Measurements from ENCODE around the gene UTRN. TPM values are rescaled to one million over a fixed set of nuclear protein-coding genes. Genes with fewer than 3 reads are reported as not detected.

Gene UTRN
- total RNA-seq, 1 experiment from 2014 or later: 216 TPM

DNA sequence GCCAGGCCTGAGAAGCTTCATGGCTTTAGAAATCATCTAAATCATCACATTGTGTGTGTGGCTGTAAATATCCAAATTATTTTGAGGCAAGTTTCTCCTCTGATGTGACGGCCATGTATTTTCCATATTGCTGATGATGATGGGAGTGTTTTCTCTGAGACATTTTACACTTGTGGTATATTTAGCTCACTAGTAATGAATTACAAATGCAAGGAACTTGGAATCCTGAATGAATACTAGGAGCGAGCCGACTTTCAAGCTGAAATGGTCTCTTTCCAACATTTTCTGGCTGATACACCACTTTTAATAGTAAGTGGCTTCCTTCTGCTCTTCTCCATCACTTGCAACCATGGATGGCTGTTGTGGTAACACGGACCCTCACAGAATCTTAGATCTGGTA lies 41.3 kb downstream of the UTRN start:
- no peak overlapping the region for H3K4me3 ChIP-seq (ENCODE audit: low read depth, low read length)
- Mint-ChIP-seq H3K4me1 (ENCODE audit: low read depth, unreplicated experiment) (peaks cover 27% of the 10 kb centered on the region), H3K9me3 (ENCODE audit: unreplicated experiment) (no peaks in the 10 kb centered on the region), H3K27ac (ENCODE audit: unreplicated experiment) (no peak overlapping the region), H3K36me3 (ENCODE audit: insufficient read depth, unreplicated experiment) (peaks cover 39% of the 10 kb centered on the region), H3K4me3 (ENCODE audit: unreplicated experiment) (no peak overlapping the region), H3K27me3 (ENCODE audit: insufficient read depth, unreplicated experiment) (no peaks in the 10 kb centered on the region)
- H3K9me3 ChIP-seq: no peaks in the 10 kb centered on the region
- H3K4me1 ChIP-seq: peaks cover 40% of the 10 kb centered on the region
- TF ChIP-seq CTCF (IDR thresholded peaks at IDR 0.05; ENCODE audit: insufficient read depth in 1 of 2, low read depth in 1 of 2, low read length in 1 of 2, severe bottlenecking in 1 of 2, unreplicated experiment in 1 of 2): no peak
- BruUV-seq (replicated peaks): no TSS peak
- POLR2A ChIA-PET: no interaction called here
- H3K27me3 ChIP-seq (replicated peaks; ENCODE audit: control insufficient read depth, insufficient read depth, low read length): no peaks in the 10 kb centered on the region
- intact Hi-C loops (cut with micrococcal nuclease; ENCODE audit: unreplicated experiment): no loop called here
- CTCF ChIA-PET: no interaction called here
- DNase-seq: no peak
- H3K36me3 ChIP-seq (ENCODE audit: control insufficient read depth, insufficient read depth, low read length): no peaks in the 10 kb centered on the region

- Mint-ChIP-seq H3K4me1 (ENCODE audit: low read depth, unreplicated experiment) (peaks cover 34% of the 10 kb centered on the region), H3K9me3 (ENCODE audit: unreplicated experiment) (no peaks in the 10 kb centered on the region), H3K27ac (ENCODE audit: unreplicated experiment) (peak overlapping the region; percentile 39), H3K4me3 (ENCODE audit: unreplicated experiment) (no peak overlapping the region), H3K27me3 (ENCODE audit: insufficient read depth, unreplicated experiment) (no peaks in the 10 kb centered on the region), H3K36me3 (ENCODE audit: insufficient read depth, unreplicated experiment) (peaks cover 46% of the 10 kb centered on the region)
- no peak for DNase-seq
- H3K9me3 ChIP-seq: no peaks in the 10 kb centered on the region
- intact Hi-C loops (cut with micrococcal nuclease; ENCODE audit: unreplicated experiment): no loop called here
- peaks cover 47% of the 10 kb centered on the region for H3K4me1 ChIP-seq
- H3K27me3 ChIP-seq (replicated peaks; ENCODE audit: control insufficient read depth, insufficient read depth, low read length): no peaks in the 10 kb centered on the region
- H3K4me3 ChIP-seq (ENCODE audit: low read depth, low read length): no peak overlapping the region
- ChIA-PET CTCF (no interaction called here), POLR2A (no interaction called here)
- no TSS peak for BruUV-seq (replicated peaks)
- 0 out of 2 replicates have a peak, but pooled peaks cover under 1% of the 10 kb centered on the region for H3K36me3 ChIP-seq (ENCODE audit: control insufficient read depth, insufficient read depth, low read length)
- TF ChIP-seq CTCF (IDR thresholded peaks at IDR 0.05; ENCODE audit: insufficient read depth in 1 of 2, low read depth in 1 of 2, low read length in 1 of 2, severe bottlenecking in 1 of 2, unreplicated experiment in 1 of 2): no peak
These were observed 41.9 kb downstream of the UTRN start for GRCh38 chr6:144327081-144327480.

DNA sequence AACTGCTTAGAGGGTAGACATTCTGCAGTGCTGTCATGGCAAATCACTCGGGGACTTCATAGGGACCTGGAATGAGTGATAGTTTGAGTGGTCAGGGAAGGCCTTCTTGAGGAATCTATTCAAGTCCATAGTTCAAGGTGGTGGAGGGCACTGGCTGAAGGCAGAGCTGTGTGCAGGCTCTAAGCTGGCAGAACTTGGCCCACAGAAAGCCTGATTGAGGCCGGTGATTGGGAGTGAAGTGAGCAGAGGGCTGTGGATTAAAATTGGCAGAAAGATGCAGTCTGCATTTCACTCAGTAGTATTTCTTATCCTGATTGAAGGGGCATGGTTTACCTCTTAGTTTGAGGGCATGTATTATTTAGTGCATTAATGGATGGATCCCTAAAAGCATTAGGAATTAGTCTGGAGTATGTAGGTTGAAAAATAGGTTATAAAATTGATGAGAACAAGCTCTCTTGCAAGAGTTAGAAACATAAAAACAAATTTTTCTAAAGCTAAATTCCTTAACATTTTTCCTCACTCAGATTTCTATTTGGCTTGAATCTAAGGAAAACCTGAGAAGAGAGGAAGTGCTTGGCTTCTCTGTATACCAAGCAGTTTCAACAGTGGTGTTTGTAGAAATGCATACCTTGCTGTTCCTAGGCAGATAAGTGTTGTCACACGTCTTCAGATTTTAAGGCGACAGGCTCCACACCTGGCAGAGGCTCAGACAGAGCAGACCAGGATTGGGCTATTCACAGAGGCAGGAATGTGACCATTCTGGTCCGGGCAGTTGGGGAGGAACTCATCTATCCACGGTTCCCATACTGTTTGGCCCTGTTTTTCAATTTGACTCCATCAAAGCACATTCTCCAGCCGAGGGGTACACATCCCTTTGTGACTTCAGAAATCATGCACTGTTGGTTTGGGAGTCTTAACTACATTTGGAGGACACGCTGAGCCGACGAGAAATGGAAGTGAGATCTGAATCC lies 45.2 kb downstream of the UTRN start:
- Mint-ChIP-seq H3K27ac (ENCODE audit: unreplicated experiment) (peak overlapping the region; percentile 89), H3K27me3 (ENCODE audit: insufficient read depth, unreplicated experiment) (no peaks in the 10 kb centered on the region), H3K4me1 (ENCODE audit: low read depth, unreplicated experiment) (peaks cover 46% of the 10 kb centered on the region), H3K9me3 (ENCODE audit: unreplicated experiment) (no peaks in the 10 kb centered on the region), H3K4me3 (ENCODE audit: unreplicated experiment) (peak overlapping the region; percentile 83), H3K36me3 (ENCODE audit: insufficient read depth, unreplicated experiment) (peaks cover 48% of the 10 kb centered on the region)
- Histone ChIP-seq H3K4me1 (peaks cover 55% of the 10 kb centered on the region), H3K27me3 (replicated peaks; ENCODE audit: control insufficient read depth, insufficient read depth, low read length) (no peaks in the 10 kb centered on the region), H3K9me3 (no peaks in the 10 kb centered on the region), H3K4me3 (ENCODE audit: low read depth, low read length) (peak overlapping the region; percentile 21), H3K36me3 (ENCODE audit: control insufficient read depth, insufficient read depth, low read length) (0 out of 2 replicates have a peak, but pooled peaks cover 1% of the 10 kb centered on the region)
- intact Hi-C loops (cut with micrococcal nuclease; ENCODE audit: unreplicated experiment): loop anchor here (1.0 to 10.0 kb wide), 5 partner anchors 10 to 226 kb away; partner anchors contain the start of gene UTRN
- ChIA-PET CTCF (no interaction called here), POLR2A (no interaction called here)
- no peak for TF ChIP-seq CTCF (IDR thresholded peaks at IDR 0.05; ENCODE audit: insufficient read depth in 1 of 2, low read depth in 1 of 2, low read length in 1 of 2, severe bottlenecking in 1 of 2, unreplicated experiment in 1 of 2)
- DNase-seq: peak; percentile 93 to 94
- BruUV-seq (replicated peaks): no TSS peak
